Stimulated activated memory B cell treated with anti-CD40 and anti-IgM and Interleukin-4, amounts not matched to agents 10 μg/mL and 1 μg/mL and 100 μg/mL, for 72 hours (primary cell): ENCODE measurements around the gene RIN1.

Experiments
- ATAC-seq: fragments of 150-1000 bp; cut with Tn5 transposase; 2 replicates; pipeline ENCODE4 v1.10.0; 2021
- H3K27ac Mint-ChIP-seq: one replicate; pipeline ENCODE4 v1.8.0; 2022; ENCODE audit warnings: mild to moderate bottlenecking, mixed read lengths
- H3K27me3 Mint-ChIP-seq: one replicate; pipeline ENCODE4 v1.8.0; 2022; ENCODE audit warnings: mixed read lengths
- H3K36me3 Mint-ChIP-seq: one replicate; pipeline ENCODE4 v1.8.0; 2022; ENCODE audit warnings: mixed read lengths
- H3K4me1 Mint-ChIP-seq: one replicate; pipeline ENCODE4 v1.8.0; 2022; ENCODE audit warnings: mixed read lengths
- H3K4me3 Mint-ChIP-seq: one replicate; pipeline ENCODE4 v1.8.0; 2022; ENCODE audit warnings: mild to moderate bottlenecking, moderate library complexity, mixed read lengths
- H3K9me3 Mint-ChIP-seq: one replicate; pipeline ENCODE4 v1.8.0; 2022; ENCODE audit warnings: mixed read lengths

Gene RIN1

DNA sequence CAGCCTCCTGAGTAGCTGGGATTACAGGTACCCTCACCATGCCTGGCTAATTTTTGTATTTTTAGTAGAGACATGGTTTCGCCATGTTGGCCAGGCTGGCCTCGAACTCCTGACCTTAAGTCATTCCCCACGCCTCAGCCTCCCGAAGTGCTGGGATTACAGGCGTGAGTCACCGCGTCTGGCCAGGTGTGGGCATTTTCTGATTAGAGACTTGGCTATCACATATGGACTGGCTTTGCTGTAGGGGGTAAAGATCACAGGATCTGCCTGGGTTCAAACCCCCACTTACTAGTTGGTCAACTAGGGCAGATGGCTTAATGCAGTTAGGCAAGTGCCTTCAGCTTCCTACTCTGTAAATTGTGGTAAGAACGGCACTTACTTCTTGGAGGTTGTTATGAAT lies 25.9 kb downstream of the RIN1 start:
- Mint-ChIP-seq H3K4me1 (peaks cover 16% of the 10 kb centered on the region), H3K36me3 (no peaks in the 10 kb centered on the region), H3K4me3 (no peak overlapping the region), H3K9me3 (no peaks in the 10 kb centered on the region), H3K27me3 (no peaks in the 10 kb centered on the region), H3K27ac (no peak overlapping the region)
- ATAC-seq, result no peak

DNA sequence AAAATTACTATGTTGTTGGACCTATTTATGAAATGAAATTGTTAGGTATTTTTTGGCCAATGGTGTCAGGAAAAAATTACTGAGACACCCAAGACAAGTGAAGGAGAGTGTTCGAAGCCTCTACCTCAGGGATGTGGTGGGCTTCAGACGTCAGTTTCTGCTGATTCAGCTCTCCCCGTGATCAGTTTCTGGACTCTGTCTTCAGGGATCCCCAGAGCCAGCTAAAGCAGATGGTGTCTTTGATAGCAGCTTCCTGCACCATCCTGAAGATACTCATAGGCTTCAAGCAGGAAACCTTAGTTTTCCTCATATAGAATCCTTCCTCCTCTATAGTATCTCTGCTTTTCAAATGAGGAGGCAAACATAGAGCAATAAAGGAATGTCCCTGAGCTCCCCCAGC lies 26.8 kb downstream of the RIN1 start:
- no peaks in the 10 kb centered on the region for H3K27me3 Mint-ChIP-seq
- H3K9me3 Mint-ChIP-seq, result no peaks in the 10 kb centered on the region
- no peak overlapping the region for H3K27ac Mint-ChIP-seq

DNA sequence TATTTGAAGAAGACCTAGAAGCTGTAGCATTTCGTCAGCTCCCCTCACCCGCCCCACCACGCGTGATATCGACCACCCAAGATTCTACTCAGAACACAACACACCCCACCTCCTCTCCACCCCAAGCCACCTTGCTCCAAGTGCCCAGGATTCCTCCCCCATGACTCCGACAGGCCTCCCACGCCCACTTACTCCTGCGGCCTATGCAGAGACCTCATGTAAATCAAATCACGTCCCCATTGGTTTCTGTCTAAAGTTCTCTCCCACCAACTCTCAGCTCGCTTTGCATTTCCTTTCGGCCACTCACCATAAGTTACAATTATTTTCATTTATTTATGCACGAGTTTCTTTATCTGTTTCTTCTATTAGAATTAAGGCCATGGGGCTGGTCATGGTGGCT lies 33.6 kb downstream of the RIN1 start:
- Mint-ChIP-seq H3K27ac (no peak overlapping the region), H3K36me3 (no peaks in the 10 kb centered on the region), H3K9me3 (no peaks in the 10 kb centered on the region), H3K27me3 (no peaks in the 10 kb centered on the region), H3K4me3 (no peak overlapping the region), H3K4me1 (no peaks in the 10 kb centered on the region)
- no peak for ATAC-seq

More for the DNA sequence above, 26.8 kb downstream of the RIN1 start:
- Mint-ChIP-seq H3K4me3 (no peak overlapping the region), H3K4me1 (peaks cover 14% of the 10 kb centered on the region), H3K36me3 (no peaks in the 10 kb centered on the region)
- ATAC-seq, result no peak

DNA sequence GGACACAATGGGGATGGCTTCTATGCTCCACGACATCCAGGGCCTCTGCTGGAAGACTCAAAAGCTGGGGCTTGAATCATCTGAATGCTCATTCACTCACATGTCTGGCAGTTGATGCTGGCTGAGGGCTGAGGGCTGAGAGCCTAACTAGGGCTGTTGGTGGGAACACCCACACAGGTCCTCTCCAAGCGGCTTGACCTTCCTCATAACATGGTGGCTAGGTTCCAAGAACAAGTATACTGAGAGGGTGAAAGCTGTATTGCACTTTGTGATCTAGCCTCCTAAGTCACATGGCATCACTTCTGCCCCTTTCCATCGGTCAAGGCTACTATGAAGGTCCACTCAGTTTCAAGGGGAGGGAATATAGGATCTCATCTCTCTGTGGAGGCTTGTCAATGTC lies 37.0 kb downstream of the RIN1 start:
- peaks cover 19% of the 10 kb centered on the region for H3K27me3 Mint-ChIP-seq
- no peaks in the 10 kb centered on the region for H3K4me1 Mint-ChIP-seq
- H3K9me3 Mint-ChIP-seq, result no peaks in the 10 kb centered on the region

GRCh38 chr11:66297610-66298009 lies 38.6 kb downstream of the RIN1 start:
- Mint-ChIP-seq H3K4me1 (peaks cover 4% of the 10 kb centered on the region), H3K36me3 (no peaks in the 10 kb centered on the region), H3K27me3 (peaks cover 34% of the 10 kb centered on the region), H3K9me3 (no peaks in the 10 kb centered on the region), H3K27ac (no peak overlapping the region), H3K4me3 (no peak overlapping the region)
- ATAC-seq, result no peak

More for the DNA sequence above, 37.0 kb downstream of the RIN1 start:
- Mint-ChIP-seq H3K4me3 (no peak overlapping the region), H3K27ac (no peak overlapping the region), H3K36me3 (no peaks in the 10 kb centered on the region)
- no peak for ATAC-seq

GRCh38 chr11:66294626-66295620 lies 41.3 kb downstream of the RIN1 start:
- H3K27ac Mint-ChIP-seq, result no peak overlapping the region
- H3K4me1 Mint-ChIP-seq, result peaks cover 18% of the 10 kb centered on the region
- no peak overlapping the region for H3K4me3 Mint-ChIP-seq
- H3K36me3 Mint-ChIP-seq, result no peaks in the 10 kb centered on the region
- ATAC-seq, result no peak
- no peaks in the 10 kb centered on the region for H3K9me3 Mint-ChIP-seq
- H3K27me3 Mint-ChIP-seq, result peaks cover 40% of the 10 kb centered on the region

- Mint-ChIP-seq H3K4me1 (peaks cover 24% of the 10 kb centered on the region), H3K4me3 (no peak overlapping the region), H3K27me3 (peaks cover 40% of the 10 kb centered on the region), H3K27ac (no peak overlapping the region), H3K36me3 (no peaks in the 10 kb centered on the region), H3K9me3 (no peaks in the 10 kb centered on the region)
- no peak for ATAC-seq
Observed at GRCh38 chr11:66293777-66294625, 42.2 kb downstream of the RIN1 start.

GRCh38 chr11:66293352-66293751 lies 42.9 kb downstream of the RIN1 start:
- H3K9me3 Mint-ChIP-seq, result no peaks in the 10 kb centered on the region
- H3K36me3 Mint-ChIP-seq, result no peaks in the 10 kb centered on the region
- peak overlapping the region; percentile 39 for H3K4me3 Mint-ChIP-seq
- H3K27ac Mint-ChIP-seq, result no peak overlapping the region
- H3K27me3 Mint-ChIP-seq, result peaks cover 40% of the 10 kb centered on the region
- H3K4me1 Mint-ChIP-seq, result peaks cover 27% of the 10 kb centered on the region
- no peak for ATAC-seq

GRCh38 chr11:66292543-66293332 lies 43.5 kb downstream of the RIN1 start:
- Mint-ChIP-seq H3K9me3 (no peaks in the 10 kb centered on the region), H3K4me1 (peaks cover 33% of the 10 kb centered on the region), H3K36me3 (no peaks in the 10 kb centered on the region), H3K4me3 (no peak overlapping the region), H3K27ac (no peak overlapping the region), H3K27me3 (peaks cover 40% of the 10 kb centered on the region)
- ATAC-seq, result no peak

GRCh38 chr11:66291706-66292542 lies 44.3 kb downstream of the RIN1 start, which contains the start of gene TMEM151A:
TMEM151A (plus strand) TSS chr11:66291894; CDS start chr11:66292014, 120 bp downstream.
- no peak within 1 kb of the TSS for H3K27ac Mint-ChIP-seq
- ATAC-seq, result no peak
- no peaks in the 10 kb centered on the region for H3K36me3 Mint-ChIP-seq
- H3K9me3 Mint-ChIP-seq, result no peaks in the 10 kb centered on the region
- peaks cover 39% of the 10 kb centered on the region for H3K27me3 Mint-ChIP-seq
- peaks cover 41% of the 10 kb centered on the region for H3K4me1 Mint-ChIP-seq
- peak within 1 kb of the TSS; percentile 11 for H3K4me3 Mint-ChIP-seq

DNA sequence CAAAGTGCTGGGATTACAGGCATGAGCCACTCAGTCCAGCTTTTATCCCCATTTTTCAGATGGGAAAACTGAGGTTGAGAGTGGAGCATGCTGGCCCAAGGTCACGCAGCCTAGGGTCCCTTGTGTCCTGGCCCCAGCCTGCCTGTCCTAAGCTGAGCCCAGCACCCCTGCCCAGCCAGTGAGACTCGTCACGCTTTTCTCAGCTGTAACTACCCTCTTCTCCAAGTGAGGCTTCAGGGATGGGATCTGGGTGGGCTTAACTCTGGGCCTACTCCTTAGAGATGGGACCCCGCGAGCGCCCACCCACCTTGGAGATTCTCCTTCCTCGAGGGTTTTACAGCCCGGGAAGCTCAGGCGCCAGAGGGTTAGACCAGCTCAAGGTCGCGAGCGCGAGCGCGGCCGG lies 44.9 kb downstream of the RIN1 start:
- Mint-ChIP-seq H3K4me3 (no peak overlapping the region), H3K27me3 (peaks cover 33% of the 10 kb centered on the region), H3K9me3 (no peaks in the 10 kb centered on the region), H3K4me1 (peaks cover 46% of the 10 kb centered on the region), H3K27ac (no peak overlapping the region), H3K36me3 (no peaks in the 10 kb centered on the region)
- ATAC-seq, result no peak

GRCh38 chr11:66290330-66290621 lies 46.0 kb downstream of the RIN1 start:
- peak overlapping the region; percentile 84 for H3K4me3 Mint-ChIP-seq
- H3K4me1 Mint-ChIP-seq, result peaks cover 55% of the 10 kb centered on the region
- peaks cover 27% of the 10 kb centered on the region for H3K27me3 Mint-ChIP-seq
- H3K36me3 Mint-ChIP-seq, result no peaks in the 10 kb centered on the region
- ATAC-seq, result no peak
- no peaks in the 10 kb centered on the region for H3K9me3 Mint-ChIP-seq
- peak overlapping the region; percentile 81 for H3K27ac Mint-ChIP-seq

- H3K4me1 Mint-ChIP-seq, result peaks cover 59% of the 10 kb centered on the region
- peak overlapping the region; percentile 84 for H3K4me3 Mint-ChIP-seq
- peaks cover 26% of the 10 kb centered on the region for H3K27me3 Mint-ChIP-seq
- no peaks in the 10 kb centered on the region for H3K9me3 Mint-ChIP-seq
- H3K36me3 Mint-ChIP-seq, result no peaks in the 10 kb centered on the region
- H3K27ac Mint-ChIP-seq, result peak overlapping the region; percentile 81
- ATAC-seq, result peak; percentile 76
Observed at GRCh38 chr11:66289548-66290329, 46.5 kb downstream of the RIN1 start.
